Measurements from ENCODE around the gene MOAP1. TPM values are rescaled to one million over a fixed set of nuclear protein-coding genes. Genes with fewer than 3 reads are reported as not detected.
A peak's percentile ranks its signal among the peaks of the same experiment; 100 is the strongest.

MOAP1 gene
- total and polyA plus RNA-seq, 2 experiments from 2014 or later = 8.6 to 21.6 TPM

GRCh38 chr14:93183596-93184317, 940 bp downstream of the MOAP1 start:
- TF ChIP-seq EZH2phosphoT487 (IDR thresholded peaks at IDR 0.05; ENCODE audit: unreplicated experiment) (no peak), EZH2 (IDR thresholded peaks at IDR 0.05; ENCODE audit: low read depth, unreplicated experiment) (no peak), NANOG (IDR thresholded peaks at IDR 0.05; ENCODE audit: borderline replicate concordance) (no peak), CREB1 (CRISPR knock-in tag; IDR thresholded peaks at IDR 0.05; ENCODE audit: low read depth) (no peak), ZNF331 (CRISPR knock-in tag; IDR thresholded peaks at IDR 0.05; ENCODE audit: low read depth) (no peak), STAT1 (IDR thresholded peaks at IDR 0.05; ENCODE audit: unreplicated experiment) (no peak), POLR2AphosphoS5 (IDR thresholded peaks at IDR 0.05; ENCODE audit: low read depth) (no peak), ZNF114 (CRISPR knock-in tag; IDR thresholded peaks at IDR 0.05) (no peak), JUNB (IDR thresholded peaks at IDR 0.05; ENCODE audit: unreplicated experiment) (no peak)
- TF ChIP-seq, protein P1, sequence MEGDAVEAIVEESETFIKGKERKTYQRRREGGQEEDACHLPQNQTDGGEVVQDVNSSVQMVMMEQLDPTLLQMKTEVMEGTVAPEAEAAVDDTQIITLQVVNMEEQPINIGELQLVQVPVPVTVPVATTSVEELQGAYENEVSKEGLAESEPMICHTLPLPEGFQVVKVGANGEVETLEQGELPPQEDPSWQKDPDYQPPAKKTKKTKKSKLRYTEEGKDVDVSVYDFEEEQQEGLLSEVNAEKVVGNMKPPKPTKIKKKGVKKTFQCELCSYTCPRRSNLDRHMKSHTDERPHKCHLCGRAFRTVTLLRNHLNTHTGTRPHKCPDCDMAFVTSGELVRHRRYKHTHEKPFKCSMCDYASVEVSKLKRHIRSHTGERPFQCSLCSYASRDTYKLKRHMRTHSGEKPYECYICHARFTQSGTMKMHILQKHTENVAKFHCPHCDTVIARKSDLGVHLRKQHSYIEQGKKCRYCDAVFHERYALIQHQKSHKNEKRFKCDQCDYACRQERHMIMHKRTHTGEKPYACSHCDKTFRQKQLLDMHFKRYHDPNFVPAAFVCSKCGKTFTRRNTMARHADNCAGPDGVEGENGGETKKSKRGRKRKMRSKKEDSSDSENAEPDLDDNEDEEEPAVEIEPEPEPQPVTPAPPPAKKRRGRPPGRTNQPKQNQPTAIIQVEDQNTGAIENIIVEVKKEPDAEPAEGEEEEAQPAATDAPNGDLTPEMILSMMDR (conservative IDR thresholded peaks at IDR 0.05; ENCODE audit: low read depth in 2 of 2) = no peak
- TF ChIP-seq, protein P2, sequence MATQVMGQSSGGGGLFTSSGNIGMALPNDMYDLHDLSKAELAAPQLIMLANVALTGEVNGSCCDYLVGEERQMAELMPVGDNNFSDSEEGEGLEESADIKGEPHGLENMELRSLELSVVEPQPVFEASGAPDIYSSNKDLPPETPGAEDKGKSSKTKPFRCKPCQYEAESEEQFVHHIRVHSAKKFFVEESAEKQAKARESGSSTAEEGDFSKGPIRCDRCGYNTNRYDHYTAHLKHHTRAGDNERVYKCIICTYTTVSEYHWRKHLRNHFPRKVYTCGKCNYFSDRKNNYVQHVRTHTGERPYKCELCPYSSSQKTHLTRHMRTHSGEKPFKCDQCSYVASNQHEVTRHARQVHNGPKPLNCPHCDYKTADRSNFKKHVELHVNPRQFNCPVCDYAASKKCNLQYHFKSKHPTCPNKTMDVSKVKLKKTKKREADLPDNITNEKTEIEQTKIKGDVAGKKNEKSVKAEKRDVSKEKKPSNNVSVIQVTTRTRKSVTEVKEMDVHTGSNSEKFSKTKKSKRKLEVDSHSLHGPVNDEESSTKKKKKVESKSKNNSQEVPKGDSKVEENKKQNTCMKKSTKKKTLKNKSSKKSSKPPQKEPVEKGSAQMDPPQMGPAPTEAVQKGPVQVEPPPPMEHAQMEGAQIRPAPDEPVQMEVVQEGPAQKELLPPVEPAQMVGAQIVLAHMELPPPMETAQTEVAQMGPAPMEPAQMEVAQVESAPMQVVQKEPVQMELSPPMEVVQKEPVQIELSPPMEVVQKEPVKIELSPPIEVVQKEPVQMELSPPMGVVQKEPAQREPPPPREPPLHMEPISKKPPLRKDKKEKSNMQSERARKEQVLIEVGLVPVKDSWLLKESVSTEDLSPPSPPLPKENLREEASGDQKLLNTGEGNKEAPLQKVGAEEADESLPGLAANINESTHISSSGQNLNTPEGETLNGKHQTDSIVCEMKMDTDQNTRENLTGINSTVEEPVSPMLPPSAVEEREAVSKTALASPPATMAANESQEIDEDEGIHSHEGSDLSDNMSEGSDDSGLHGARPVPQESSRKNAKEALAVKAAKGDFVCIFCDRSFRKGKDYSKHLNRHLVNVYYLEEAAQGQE (IDR thresholded peaks at IDR 0.05; ENCODE audit: unreplicated experiment) = no peak
- TF ChIP-seq, protein P3, sequence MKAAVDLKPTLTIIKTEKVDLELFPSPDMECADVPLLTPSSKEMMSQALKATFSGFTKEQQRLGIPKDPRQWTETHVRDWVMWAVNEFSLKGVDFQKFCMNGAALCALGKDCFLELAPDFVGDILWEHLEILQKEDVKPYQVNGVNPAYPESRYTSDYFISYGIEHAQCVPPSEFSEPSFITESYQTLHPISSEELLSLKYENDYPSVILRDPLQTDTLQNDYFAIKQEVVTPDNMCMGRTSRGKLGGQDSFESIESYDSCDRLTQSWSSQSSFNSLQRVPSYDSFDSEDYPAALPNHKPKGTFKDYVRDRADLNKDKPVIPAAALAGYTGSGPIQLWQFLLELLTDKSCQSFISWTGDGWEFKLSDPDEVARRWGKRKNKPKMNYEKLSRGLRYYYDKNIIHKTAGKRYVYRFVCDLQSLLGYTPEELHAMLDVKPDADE (IDR thresholded peaks at IDR 0.05) = no peak
- TF ChIP-seq, protein P4, sequence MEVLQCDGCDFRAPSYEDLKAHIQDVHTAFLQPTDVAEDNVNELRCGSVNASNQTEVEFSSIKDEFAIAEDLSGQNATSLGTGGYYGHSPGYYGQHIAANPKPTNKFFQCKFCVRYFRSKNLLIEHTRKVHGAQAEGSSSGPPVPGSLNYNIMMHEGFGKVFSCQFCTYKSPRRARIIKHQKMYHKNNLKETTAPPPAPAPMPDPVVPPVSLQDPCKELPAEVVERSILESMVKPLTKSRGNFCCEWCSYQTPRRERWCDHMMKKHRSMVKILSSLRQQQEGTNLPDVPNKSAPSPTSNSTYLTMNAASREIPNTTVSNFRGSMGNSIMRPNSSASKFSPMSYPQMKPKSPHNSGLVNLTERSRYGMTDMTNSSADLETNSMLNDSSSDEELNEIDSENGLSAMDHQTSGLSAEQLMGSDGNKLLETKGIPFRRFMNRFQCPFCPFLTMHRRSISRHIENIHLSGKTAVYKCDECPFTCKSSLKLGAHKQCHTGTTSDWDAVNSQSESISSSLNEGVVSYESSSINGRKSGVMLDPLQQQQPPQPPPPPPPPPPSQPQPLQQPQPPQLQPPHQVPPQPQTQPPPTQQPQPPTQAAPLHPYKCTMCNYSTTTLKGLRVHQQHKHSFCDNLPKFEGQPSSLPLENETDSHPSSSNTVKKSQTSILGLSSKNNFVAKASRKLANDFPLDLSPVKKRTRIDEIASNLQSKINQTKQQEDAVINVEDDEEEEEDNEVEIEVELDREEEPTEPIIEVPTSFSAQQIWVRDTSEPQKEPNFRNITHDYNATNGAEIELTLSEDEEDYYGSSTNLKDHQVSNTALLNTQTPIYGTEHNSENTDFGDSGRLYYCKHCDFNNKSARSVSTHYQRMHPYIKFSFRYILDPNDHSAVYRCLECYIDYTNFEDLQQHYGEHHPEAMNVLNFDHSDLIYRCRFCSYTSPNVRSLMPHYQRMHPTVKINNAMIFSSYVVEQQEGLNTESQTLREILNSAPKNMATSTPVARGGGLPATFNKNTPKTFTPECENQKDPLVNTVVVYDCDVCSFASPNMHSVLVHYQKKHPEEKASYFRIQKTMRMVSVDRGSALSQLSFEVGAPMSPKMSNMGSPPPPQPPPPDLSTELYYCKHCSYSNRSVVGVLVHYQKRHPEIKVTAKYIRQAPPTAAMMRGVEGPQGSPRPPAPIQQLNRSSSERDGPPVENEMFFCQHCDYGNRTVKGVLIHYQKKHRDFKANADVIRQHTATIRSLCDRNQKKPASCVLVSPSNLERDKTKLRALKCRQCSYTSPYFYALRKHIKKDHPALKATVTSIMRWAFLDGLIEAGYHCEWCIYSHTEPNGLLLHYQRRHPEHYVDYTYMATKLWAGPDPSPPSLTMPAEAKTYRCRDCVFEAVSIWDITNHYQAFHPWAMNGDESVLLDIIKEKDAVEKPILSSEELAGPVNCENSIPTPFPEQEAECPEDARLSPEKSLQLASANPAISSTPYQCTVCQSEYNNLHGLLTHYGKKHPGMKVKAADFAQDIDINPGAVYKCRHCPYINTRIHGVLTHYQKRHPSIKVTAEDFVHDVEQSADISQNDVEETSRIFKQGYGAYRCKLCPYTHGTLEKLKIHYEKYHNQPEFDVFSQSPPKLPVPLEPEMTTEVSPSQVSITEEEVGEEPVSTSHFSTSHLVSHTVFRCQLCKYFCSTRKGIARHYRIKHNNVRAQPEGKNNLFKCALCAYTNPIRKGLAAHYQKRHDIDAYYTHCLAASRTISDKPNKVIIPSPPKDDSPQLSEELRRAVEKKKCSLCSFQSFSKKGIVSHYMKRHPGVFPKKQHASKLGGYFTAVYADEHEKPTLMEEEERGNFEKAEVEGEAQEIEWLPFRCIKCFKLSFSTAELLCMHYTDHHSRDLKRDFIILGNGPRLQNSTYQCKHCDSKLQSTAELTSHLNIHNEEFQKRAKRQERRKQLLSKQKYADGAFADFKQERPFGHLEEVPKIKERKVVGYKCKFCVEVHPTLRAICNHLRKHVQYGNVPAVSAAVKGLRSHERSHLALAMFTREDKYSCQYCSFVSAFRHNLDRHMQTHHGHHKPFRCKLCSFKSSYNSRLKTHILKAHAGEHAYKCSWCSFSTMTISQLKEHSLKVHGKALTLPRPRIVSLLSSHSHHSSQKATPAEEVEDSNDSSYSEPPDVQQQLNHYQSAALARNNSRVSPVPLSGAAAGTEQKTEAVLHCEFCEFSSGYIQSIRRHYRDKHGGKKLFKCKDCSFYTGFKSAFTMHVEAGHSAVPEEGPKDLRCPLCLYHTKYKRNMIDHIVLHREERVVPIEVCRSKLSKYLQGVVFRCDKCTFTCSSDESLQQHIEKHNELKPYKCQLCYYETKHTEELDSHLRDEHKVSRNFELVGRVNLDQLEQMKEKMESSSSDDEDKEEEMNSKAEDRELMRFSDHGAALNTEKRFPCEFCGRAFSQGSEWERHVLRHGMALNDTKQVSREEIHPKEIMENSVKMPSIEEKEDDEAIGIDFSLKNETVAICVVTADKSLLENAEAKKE (CRISPR knock-in tag; IDR thresholded peaks at IDR 0.05) = no peak
- Histone ChIP-seq H4K20me1 (replicated peaks; ENCODE audit: insufficient read depth) (0 out of 2 replicates have a peak, but pooled peaks cover 12% of the 10 kb centered on the region), H3K27me3 (ENCODE audit: insufficient read depth) (no peaks in the 10 kb centered on the region), H3K4me2 (peak overlapping the region; percentile 93), H3K27ac (ENCODE audit: low read depth) (peak overlapping the region; percentile 88; the same call in 1 of the 2 replicates), H3K79me2 (replicated peaks; ENCODE audit: insufficient read depth) (peaks cover 38% of the 10 kb centered on the region), H3F3A (replicated peaks; ENCODE audit: low read depth) (peaks cover 18% of the 10 kb centered on the region), H3K4me1 (ENCODE audit: insufficient read depth) (peaks cover 6% of the 10 kb centered on the region; the same call in 1 of the 2 replicates), H3K36me3 (ENCODE audit: insufficient read depth) (peaks cover 16% of the 10 kb centered on the region), H2AFZ (peak overlapping the region; percentile 98; the same call in 1 of the 2 replicates), H3K4me3 (peak overlapping the region; percentile 97), H3K9me2 (ENCODE audit: insufficient read depth) (no peaks in the 10 kb centered on the region)
- H3K27me3 Mint-ChIP-seq (ENCODE audit: insufficient read depth, low read depth, poor library complexity) = peaks cover 9% of the 10 kb centered on the region
- ATAC-seq = peak; percentile 8
- H3K4me1 Mint-ChIP-seq = peaks cover 16% of the 10 kb centered on the region; the same call in 2 of the 3 replicates
- peak overlapping the region; percentile 86 for H3K4me3 Mint-ChIP-seq
- H3K27ac Mint-ChIP-seq = peak overlapping the region; percentile 71
- H3K9me3 Mint-ChIP-seq = no peaks in the 10 kb centered on the region
- peaks cover 21% of the 10 kb centered on the region for H3K36me3 Mint-ChIP-seq (ENCODE audit: low read depth)
- DNase-seq (ENCODE audit: low spot score) = no peak

Measured in GM23338 (cell line).